ENCODE measurements around the gene COMMD3. TPM values are rescaled to one million over a fixed set of nuclear protein-coding genes. Genes with fewer than 3 reads are reported as not detected.

The COMMD3 gene
- polyA plus RNA-seq, 3 donors: 79.3 to 83.7 (median 80.4) TPM

GRCh38 chr10:22317076-22317370 is 835 bp downstream of the COMMD3 start:
- no peak for DNase-seq

GRCh38 chr10:22317771-22318565 is 1.8 kb downstream of the COMMD3 start:
- DNase-seq: no peak

GRCh38 chr10:22318772-22319171 is 2.6 kb downstream of the COMMD3 start:
- no peak for DNase-seq

GRCh38 chr10:22319547-22319979 is 3.4 kb downstream of the COMMD3 start:
- DNase-seq: no peak

GRCh38 chr10:22319980-22320558 is 3.9 kb downstream of the COMMD3 start:
- no peak for DNase-seq

- peak; percentile 86 for DNase-seq
Measured at GRCh38 chr10:22320591-22321155, 4.5 kb downstream of the COMMD3 start, which contains the start of gene BMI1. Gene BMI1, plus strand, starts transcription at chr10:22321099. Its CDS starts 5,351 bp downstream, at chr10:22326450.

- no peak for DNase-seq
Measured at GRCh38 chr10:22321156-22321923, 5.2 kb downstream of the COMMD3 start.

- no peak for DNase-seq
Measured at GRCh38 chr10:22321924-22322640, 5.9 kb downstream of the COMMD3 start.

GRCh38 chr10:22322641-22323160 is 6.5 kb downstream of the COMMD3 start:
- no peak for DNase-seq

GRCh38 chr10:22323538-22324305 is 7.5 kb downstream of the COMMD3 start:
- DNase-seq: no peak

GRCh38 chr10:22324413-22324812 is 8.2 kb downstream of the COMMD3 start:
- DNase-seq: no peak

GRCh38 chr10:22324893-22325271 is 8.7 kb downstream of the COMMD3 start:
- no peak for DNase-seq

GRCh38 chr10:22325272-22326144 is 9.3 kb downstream of the COMMD3 start:
- DNase-seq: peak; percentile 81

- no peak for DNase-seq
Measured at GRCh38 chr10:22326145-22326702, 10.0 kb downstream of the COMMD3 start.

- no peak for DNase-seq
Measured at GRCh38 chr10:22329150-22329549, 13.0 kb downstream of the COMMD3 start.

GRCh38 chr10:22332116-22332692 is 16.0 kb downstream of the COMMD3 start:
- no peak for DNase-seq

- DNase-seq: no peak
Measured at GRCh38 chr10:22333167-22333974, 17.2 kb downstream of the COMMD3 start.

GRCh38 chr10:22333975-22334282 is 17.7 kb downstream of the COMMD3 start:
- DNase-seq: no peak

Measured in renal pelvis (tissue), 4 donors.